HG03457 (cell line): ENCODE results near the gene NFKB1.

Source experiments
- ATAC-seq: cut with Tn5 transposase; IDR thresholded peaks from one replicate; pipeline ENCODE4 v1.9.1; 2021; ENCODE audit warnings: moderate number of reproducible peaks; ENCODE audit not compliant: unreplicated experiment

The NFKB1 gene

DNA sequence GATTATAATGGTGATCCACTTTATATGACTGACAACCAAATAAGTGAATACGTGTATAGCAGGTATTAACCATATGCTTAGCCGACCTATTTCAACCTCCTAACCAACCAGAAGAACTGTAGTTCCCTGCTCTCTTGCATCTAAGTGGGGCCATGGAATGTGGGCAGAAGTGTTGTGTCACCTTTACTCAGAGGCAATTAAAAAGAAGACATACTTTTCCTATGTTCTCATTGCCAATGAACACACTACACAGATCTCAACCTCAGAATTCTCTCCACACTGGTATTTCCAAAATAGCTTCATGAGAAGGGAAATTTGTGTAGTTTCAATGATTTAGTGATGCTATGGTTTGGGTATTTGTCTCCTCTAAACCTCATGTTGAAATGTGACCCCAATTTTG lies 3.2 kb upstream of the NFKB1 start:
- ATAC-seq: no peak

DNA sequence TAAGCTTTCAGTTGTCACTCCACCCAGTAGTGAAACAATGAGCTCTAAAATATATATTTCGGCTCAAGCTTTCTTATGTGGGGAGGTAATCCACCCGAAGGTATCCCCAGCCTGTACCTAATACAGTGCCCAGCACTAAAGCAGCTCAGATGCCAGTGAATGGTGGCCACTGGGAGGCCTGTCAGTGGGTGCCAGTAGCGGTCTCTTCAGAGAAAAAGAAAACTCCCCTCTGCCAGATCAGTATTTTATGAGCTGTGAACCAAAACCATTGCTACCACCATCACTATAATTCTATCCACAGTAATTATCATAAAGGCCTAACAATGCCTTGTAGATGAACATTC lies 835 bp upstream of the NFKB1 start:
- ATAC-seq: no peak

DNA sequence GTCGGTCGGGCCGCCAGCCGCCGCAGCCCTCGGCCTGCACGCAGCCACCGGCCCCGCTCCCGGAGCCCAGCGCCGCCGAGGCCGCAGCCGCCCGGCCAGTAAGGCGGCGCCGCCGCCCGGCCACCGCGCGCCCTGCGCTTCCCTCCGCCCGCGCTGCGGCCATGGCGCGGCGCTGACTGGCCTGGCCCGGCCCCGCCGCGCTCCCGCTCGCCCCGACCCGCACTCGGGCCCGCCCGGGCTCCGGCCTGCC lies 213 bp downstream of the NFKB1 start:
- ATAC-seq: peak; percentile 12

DNA sequence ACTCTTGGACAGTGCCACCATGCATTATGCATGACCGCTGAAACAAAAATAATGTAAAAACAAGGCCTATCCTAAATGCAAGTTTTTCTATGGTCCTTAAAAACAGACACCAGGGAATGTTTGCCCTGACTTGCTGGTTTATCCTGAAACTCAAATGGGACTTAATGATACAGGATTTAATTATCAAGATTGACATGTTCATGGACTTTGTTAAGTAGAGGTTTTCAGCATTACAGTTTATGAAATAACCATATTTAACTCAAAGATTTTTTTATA lies 1.3 kb downstream of the NFKB1 start:
- ATAC-seq: no peak

DNA sequence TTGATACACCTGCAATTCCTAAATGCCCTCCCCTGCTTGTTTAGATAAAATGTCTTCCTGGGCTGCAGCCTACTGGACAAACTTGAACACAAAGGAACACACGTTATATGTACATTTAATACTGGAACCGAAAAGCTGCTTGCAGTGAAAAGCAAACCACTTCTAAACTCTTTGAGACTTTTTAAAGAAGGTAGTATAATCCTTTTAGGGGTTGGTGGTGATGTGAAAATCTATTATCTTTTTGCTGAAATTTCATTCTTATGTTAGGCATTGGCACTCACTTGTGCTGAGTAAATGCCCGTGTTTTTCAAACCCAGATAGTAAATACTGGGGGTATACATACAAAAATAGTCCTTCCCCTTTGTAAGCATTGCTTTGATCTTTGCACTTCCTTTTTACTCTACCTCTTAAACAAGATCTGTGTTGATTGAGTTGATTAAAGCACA lies 2.2 kb downstream of the NFKB1 start:
- no peak for ATAC-seq

- no peak for ATAC-seq
These were observed 3.0 kb downstream of the NFKB1 start for GRCh38 chr4:102503831-102504786.

GRCh38 chr4:102504941-102505340 lies 3.8 kb downstream of the NFKB1 start:
- ATAC-seq: no peak

DNA sequence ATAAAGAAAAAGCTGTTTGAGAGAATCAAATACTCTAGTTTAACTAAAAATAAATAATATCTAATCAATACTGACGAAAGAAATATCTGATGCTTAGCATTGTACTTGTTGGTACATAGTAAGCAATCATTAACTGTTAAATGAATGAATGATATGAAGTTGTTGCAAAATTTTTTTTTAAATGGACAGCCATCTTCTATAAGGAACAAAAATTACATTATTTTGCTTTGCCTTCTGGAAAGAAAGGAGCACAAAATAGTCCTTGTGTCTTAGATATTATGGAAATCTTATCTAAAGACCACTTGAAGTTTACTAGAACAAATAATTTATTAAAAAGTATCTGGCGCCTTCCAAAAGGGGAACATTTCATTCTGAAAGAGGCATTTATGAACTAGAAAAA lies 4.5 kb downstream of the NFKB1 start:
- ATAC-seq: no peak

DNA sequence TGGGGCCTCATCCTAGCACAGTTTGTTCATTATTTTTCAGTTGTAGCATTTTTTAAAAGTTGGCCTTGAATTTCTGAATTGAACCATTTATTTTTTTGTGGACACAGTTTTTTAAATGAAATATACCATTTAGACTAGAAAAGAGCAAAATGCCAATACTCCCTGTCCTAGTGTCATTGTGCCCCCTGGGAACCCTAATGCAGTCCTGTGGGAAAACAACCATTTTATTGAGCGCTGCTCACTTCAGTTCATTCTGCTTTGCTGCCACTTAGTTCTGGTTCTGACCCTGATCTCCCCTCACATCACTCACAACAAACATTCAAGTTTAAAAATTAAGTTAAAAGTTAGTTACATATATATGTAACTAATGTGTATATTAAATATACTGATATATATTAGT lies 5.4 kb downstream of the NFKB1 start:
- ATAC-seq: no peak

DNA sequence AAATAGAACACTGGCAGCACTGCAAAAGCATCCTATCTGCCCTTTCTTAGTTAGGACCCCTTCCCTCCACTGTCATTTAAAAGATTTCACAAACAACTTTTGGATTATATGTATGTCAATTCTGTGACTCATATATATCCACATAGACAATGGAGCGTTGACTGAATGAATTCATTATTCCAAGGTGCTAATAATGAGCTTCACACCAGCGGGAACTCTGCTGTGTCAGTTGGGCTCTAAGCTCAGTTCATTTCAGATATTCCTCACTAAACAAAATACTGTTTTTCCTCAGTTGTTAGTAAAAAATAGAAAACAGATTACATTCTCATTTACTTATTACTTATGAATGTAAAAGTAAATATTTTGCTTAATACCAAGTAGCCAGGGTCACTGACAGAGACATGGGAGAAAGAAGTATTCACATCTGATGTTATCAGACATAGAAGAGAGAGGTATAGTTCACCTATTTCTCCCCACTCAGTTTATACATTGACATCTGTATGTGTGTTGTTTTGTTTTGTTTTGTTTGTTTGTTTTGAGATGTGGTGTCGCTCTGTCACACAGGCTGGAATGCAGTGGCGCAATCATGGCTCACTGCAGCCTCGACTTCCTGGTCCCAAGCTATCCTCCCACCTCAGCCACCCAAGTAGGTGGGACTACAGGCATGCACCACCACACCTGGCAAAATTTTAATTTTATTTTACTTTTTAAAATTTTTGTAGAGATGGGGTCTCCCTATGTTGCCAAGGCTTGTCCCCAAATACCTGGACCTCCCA lies 10.9 kb downstream of the NFKB1 start:
- no peak for ATAC-seq

DNA sequence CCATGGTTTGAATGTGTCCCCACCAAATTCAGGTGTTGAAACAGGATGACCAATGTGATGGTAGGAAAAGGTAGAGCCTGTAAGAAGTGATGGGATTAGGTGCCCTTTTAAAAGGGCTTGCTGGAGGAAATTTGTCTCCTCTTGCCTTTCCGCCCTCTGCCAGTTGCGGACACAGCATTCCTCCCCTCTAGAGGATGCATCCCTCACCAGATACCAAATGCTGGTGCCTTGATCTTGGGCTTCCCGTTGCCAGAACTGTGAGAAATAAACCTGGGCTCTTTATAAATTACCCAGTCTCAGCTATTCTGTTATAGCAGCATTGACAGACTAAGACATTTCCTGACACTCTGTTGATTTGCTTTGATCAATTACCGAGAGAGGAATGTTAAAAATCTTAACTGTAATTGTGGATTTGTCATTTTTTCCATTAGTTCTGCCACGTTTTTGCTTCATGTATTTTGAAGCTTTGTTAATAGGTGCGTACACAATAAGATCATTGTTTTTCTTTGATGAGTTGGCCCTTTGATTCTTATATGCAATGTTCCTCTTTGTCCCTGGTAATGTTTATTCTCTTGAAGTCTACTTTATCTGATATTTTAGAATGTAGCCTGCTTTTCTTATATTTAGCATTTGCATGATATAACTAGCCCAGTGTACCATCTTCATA lies 13.3 kb downstream of the NFKB1 start:
- ATAC-seq: no peak

GRCh38 chr4:102517753-102518152 lies 16.6 kb downstream of the NFKB1 start:
- no peak for ATAC-seq

DNA sequence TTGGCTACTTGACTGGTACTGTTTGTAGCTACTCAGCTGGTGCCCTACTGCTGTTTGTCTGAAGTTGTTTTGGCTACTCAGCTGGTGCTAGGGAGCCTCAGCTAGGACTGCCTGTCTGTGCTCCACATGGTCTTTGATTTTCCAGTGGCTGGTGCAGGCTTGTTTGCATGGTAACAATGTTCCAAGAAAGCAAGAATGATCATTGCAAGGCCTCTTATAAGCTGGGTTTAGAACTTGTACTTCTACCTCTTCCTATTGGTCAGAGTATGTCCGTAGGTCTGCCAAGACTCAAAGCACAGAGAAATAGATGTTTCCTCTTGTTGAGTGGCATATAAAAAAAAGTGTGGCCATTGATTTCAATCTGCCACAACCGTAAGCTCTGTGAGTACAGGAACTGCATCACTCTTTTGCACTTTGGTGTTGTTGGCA lies 17.6 kb downstream of the NFKB1 start:
- ATAC-seq: no peak

DNA sequence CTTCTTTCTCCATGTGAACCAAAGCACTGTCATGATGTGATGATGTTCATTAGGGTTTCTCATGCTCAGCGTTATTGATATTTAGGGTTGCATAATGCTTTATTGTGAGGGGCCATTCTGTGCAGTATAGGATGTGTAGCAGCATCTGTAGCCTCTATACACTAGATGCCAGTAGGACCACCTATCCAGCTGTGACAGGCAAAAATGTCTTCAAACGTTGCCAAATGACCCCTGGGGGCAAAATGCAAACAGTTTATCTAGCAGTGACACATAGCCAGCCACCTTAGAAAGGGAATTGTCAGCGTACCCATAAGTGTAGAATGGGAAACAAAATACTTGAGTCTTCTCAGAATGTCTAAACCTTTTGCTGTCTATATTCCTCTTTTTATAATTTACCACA lies 18.8 kb downstream of the NFKB1 start:
- ATAC-seq: no peak

GRCh38 chr4:102521570-102521969 lies 20.4 kb downstream of the NFKB1 start:
- no peak for ATAC-seq

DNA sequence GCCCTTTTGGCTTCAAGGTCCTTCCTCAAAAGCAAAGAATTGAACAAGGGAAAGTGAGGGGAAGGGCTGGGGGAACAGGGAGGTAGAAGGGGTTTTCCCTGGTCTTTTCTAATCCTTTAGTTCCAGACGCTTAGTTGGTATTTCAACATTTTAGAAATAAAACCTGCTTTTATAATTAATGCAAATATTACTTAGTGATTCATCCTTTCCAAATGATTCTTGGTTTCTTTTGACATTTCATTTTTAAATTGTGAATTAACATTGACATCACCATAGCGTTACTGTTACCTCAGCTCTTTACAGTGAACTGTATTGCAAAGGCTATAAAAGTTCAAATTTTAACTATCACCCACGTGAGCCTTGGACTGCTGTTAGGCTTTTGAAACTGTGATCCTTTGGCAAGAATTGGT lies 20.9 kb downstream of the NFKB1 start:
- ATAC-seq: no peak

DNA sequence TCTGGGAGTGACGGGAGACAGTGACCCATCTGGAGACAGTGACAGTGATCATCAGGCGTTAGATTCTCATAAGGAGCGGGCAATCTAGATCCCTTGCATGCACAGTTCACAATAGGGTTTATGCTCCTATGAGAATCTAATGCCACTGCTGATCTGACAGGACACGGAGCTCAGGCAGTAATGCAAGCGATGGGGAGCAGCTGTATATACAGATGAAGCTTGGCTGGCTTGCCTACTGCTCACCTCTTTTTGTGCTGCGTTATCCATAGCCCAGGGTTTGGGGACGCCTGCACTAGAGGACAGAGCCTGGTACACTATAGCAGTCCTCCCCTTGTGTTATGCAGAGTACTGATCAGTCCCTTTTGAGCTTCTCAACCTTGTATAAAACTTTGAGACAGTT lies 23.5 kb downstream of the NFKB1 start:
- ATAC-seq: no peak

- ATAC-seq: no peak
These were observed 23.9 kb downstream of the NFKB1 start for GRCh38 chr4:102525097-102525496.

DNA sequence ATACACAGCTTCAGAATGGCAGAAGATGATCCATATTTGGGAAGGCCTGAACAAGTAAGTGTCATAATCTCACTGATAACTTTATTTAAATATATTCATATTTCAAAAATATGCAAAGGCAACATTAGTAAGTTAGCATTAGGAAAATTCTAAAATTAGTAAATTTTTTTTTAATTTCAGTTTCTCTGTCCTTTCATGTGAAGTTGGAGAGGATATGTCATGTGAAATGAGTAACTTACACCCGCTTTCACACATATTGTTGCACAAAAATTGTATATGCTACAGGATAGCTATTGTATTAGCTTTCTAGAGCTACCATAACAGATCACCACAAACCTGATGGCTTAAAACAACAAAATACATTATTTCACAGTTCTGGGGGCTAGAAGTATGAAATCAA lies 24.3 kb downstream of the NFKB1 start:
- ATAC-seq: no peak

- ATAC-seq: no peak
These were observed 25.4 kb downstream of the NFKB1 start for GRCh38 chr4:102526532-102526931.

GRCh38 chr4:102527695-102528283 lies 26.6 kb downstream of the NFKB1 start:
- ATAC-seq: no peak

DNA sequence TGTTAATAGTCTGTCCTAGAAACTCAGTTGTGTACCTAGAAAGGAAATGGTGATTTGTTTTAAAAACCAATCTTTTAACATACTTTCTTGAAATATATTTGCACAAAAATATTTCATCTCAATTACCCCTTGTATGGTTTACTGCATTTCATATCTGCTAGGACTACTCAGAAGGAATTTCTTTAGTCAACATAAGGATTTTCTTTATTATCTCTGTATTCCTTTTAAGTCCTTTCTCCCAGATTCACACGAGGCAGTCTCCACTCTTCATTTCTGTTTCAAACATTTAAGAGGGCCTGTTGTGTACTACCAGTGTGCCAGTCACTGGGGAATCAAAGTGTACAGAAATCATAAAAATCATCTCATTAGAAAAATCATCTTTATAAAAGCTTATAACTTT lies 28.8 kb downstream of the NFKB1 start:
- ATAC-seq: no peak
